Osteoblast (primary cell): Measurements from ENCODE around the gene SLAMF6. TPM values are rescaled to one million over a fixed set of nuclear protein-coding genes. Genes with fewer than 3 reads are reported as not detected.

Experiments
- DNase-seq: peaks from one replicate; pipeline ENCODE4 v3.0.0; 2011; ENCODE audit warnings: low spot score, mixed read lengths; ENCODE audit not compliant: insufficient read length; ENCODE audit errors: missing footprints
- H2AFZ ChIP-seq: 2 replicates; pipeline ENCODE4 v1.6.0; 2011; ENCODE audit warnings: mild to moderate bottlenecking, low read length
- H3K27ac ChIP-seq: 2 replicates; pipeline ENCODE4 v1.5.1; 2011; ENCODE audit warnings: mild to moderate bottlenecking, low read depth, low read length, moderate library complexity
- H3K27me3 ChIP-seq: 2 replicates; pipeline ENCODE4 v1.6.0; 2012; ENCODE audit warnings: mild to moderate bottlenecking, control low read depth, inconsistent platforms, low read length, moderate library complexity; ENCODE audit not compliant: insufficient read depth
- H3K36me3 ChIP-seq: 2 replicates; pipeline ENCODE4 v1.5.1; 2011; ENCODE audit warnings: mild to moderate bottlenecking, low read length, control low read depth, moderate library complexity; ENCODE audit not compliant: insufficient read depth
- H3K4me1 ChIP-seq: 2 replicates; pipeline ENCODE4 v1.5.1; 2011; ENCODE audit warnings: mild to moderate bottlenecking, low read length, control low read depth, moderate library complexity; ENCODE audit not compliant: insufficient read depth
- H3K4me2 ChIP-seq: 2 replicates; pipeline ENCODE4 v1.6.0; 2011; ENCODE audit warnings: mild to moderate bottlenecking, low read length; ENCODE audit not compliant: insufficient read depth
- H3K4me3 ChIP-seq: fragments of 200-600 bp; sonication (generic); 3 replicates; pipeline ENCODE4 v1.5.1; 2012; ENCODE audit warnings: mild to moderate bottlenecking, low read length, inconsistent platforms; ENCODE audit not compliant: insufficient read depth
- H3K79me2 ChIP-seq: 2 replicates; pipeline ENCODE4 v1.6.0; 2012; ENCODE audit warnings: mild to moderate bottlenecking, low read length, control low read depth, inconsistent platforms; ENCODE audit not compliant: insufficient read depth
- H3K9me3 ChIP-seq: 2 replicates; pipeline ENCODE4 v1.5.1; 2011; ENCODE audit warnings: low read depth, low read length, control low read depth
- H4K20me1 ChIP-seq: 2 replicates; pipeline ENCODE4 v1.6.0; 2012; ENCODE audit warnings: mild to moderate bottlenecking, low read length, control low read depth; ENCODE audit not compliant: insufficient read depth
- CTCF ChIP-seq: IDR thresholded peaks from 2 replicates; pipeline ENCODE4 v1.5.1; 2011; ENCODE audit warnings: mild to moderate bottlenecking, low read depth, low read length, moderate library complexity; ENCODE audit errors: extremely low read depth
- total RNA-seq: library from RNA; depleted of rRNA; stranded (reverse); fragments of >200 nt; gene quantifications from 2 replicates; pipeline ENCODE4 v1.2.3, GENCODE V29; 2012

The SLAMF6 gene
- total RNA-seq, 1 donor, result not detected

GRCh38 chr1:160438935-160439334 is 84.1 kb downstream of the SLAMF6 start:
- Histone ChIP-seq H3K4me3 (no peak overlapping the region), H3K4me2 (no peak overlapping the region), H2AFZ (no peak overlapping the region), H4K20me1 (no peaks in the 10 kb centered on the region), H3K36me3 (no peaks in the 10 kb centered on the region), H3K9me3 (no peaks in the 10 kb centered on the region), H3K79me2 (no peaks in the 10 kb centered on the region), H3K27ac (no peak overlapping the region), H3K27me3 (peaks cover 5% of the 10 kb centered on the region), H3K4me1 (no peaks in the 10 kb centered on the region)
- no peak for DNase-seq
- no peak for TF ChIP-seq CTCF

- no peak overlapping the region for H3K27ac ChIP-seq
- DNase-seq, result no peak
- no peaks in the 10 kb centered on the region for H4K20me1 ChIP-seq
- peak overlapping the region; percentile 40 for H3K4me3 ChIP-seq
- peak overlapping the region; percentile 62 for H3K4me2 ChIP-seq
- no peaks in the 10 kb centered on the region for H3K36me3 ChIP-seq
- H2AFZ ChIP-seq, result peak overlapping the region; percentile 72
- no peak for TF ChIP-seq CTCF
- H3K27me3 ChIP-seq, result peaks cover 5% of the 10 kb centered on the region
- no peaks in the 10 kb centered on the region for H3K9me3 ChIP-seq
- no peaks in the 10 kb centered on the region for H3K4me1 ChIP-seq
- H3K79me2 ChIP-seq, result no peaks in the 10 kb centered on the region
Measured at GRCh38 chr1:160438317-160438918, 84.6 kb downstream of the SLAMF6 start.

- Histone ChIP-seq H3K36me3 (no peaks in the 10 kb centered on the region), H3K27ac (no peak overlapping the region), H3K9me3 (no peaks in the 10 kb centered on the region), H3K4me3 (peak overlapping the region; percentile 40), H3K4me1 (no peaks in the 10 kb centered on the region), H3K27me3 (peaks cover 5% of the 10 kb centered on the region), H2AFZ (peak overlapping the region; percentile 72), H4K20me1 (no peaks in the 10 kb centered on the region), H3K4me2 (peak overlapping the region; percentile 62), H3K79me2 (no peaks in the 10 kb centered on the region)
- no peak for TF ChIP-seq CTCF
- no peak for DNase-seq
Measured at GRCh38 chr1:160437432-160438316, 85.4 kb downstream of the SLAMF6 start.

GRCh38 chr1:160436966-160437365 is 86.1 kb downstream of the SLAMF6 start:
- no peak for TF ChIP-seq CTCF
- Histone ChIP-seq H3K36me3 (no peaks in the 10 kb centered on the region), H3K27ac (no peak overlapping the region), H3K4me3 (no peak overlapping the region), H3K79me2 (no peaks in the 10 kb centered on the region), H3K4me2 (no peak overlapping the region), H3K4me1 (no peaks in the 10 kb centered on the region), H4K20me1 (no peaks in the 10 kb centered on the region), H2AFZ (no peak overlapping the region), H3K27me3 (peaks cover 5% of the 10 kb centered on the region), H3K9me3 (no peaks in the 10 kb centered on the region)
- DNase-seq, result no peak
